Skeletal muscle satellite cell (primary cell): ENCODE data around the gene AIF1. TPM values are rescaled to one million over a fixed set of nuclear protein-coding genes. Genes with fewer than 3 reads are reported as not detected.

Source experiments
- H3K27me3 ChIP-seq: 2 replicates; pipeline ENCODE4 v1.7.0; 2013; ENCODE audit warnings: low read length; ENCODE audit not compliant: control insufficient read depth, insufficient read depth
- H3K36me3 ChIP-seq: 2 replicates; pipeline ENCODE4 v1.7.0; 2013; ENCODE audit warnings: mild to moderate bottlenecking, control low read depth, low read length; ENCODE audit not compliant: insufficient read depth
- H3K4me1 ChIP-seq: 2 replicates; pipeline ENCODE4 v1.7.0; 2013; ENCODE audit warnings: low read length; ENCODE audit not compliant: control insufficient read depth, insufficient read depth
- H3K4me2 ChIP-seq: 2 replicates; pipeline ENCODE4 v1.7.0; 2013; ENCODE audit warnings: mild to moderate bottlenecking, low read length
- H3K4me3 ChIP-seq: 2 replicates; pipeline ENCODE4 v1.7.0; 2013; ENCODE audit warnings: low read length
- H3K9ac ChIP-seq: 2 replicates; pipeline ENCODE4 v1.7.0; 2013; ENCODE audit warnings: mild to moderate bottlenecking, low read depth, low read length, moderate library complexity
- H3K9me3 ChIP-seq: replicated peaks from 2 replicates; pipeline ENCODE4 v1.7.0; 2013; ENCODE audit warnings: mild to moderate bottlenecking, control low read depth, low read length
- small RNA-seq: library from RNA; depleted of rRNA; stranded (forward); fragments of <200 nt; gene quantifications from one replicate; pipeline ENCODE3, GENCODE V24; 2012

AIF1 gene

GRCh38 chr6:31663126-31663960 is 48.3 kb downstream of the AIF1 start:
- H3K4me2 ChIP-seq = peak overlapping the region; percentile 92
- H3K27me3 ChIP-seq = no peaks in the 10 kb centered on the region
- peak overlapping the region; percentile 97 for H3K4me3 ChIP-seq
- peak overlapping the region; percentile 94 for H3K9ac ChIP-seq
- H3K36me3 ChIP-seq = peaks cover 20% of the 10 kb centered on the region
- H3K9me3 ChIP-seq = no peaks in the 10 kb centered on the region
- peaks cover 38% of the 10 kb centered on the region for H3K4me1 ChIP-seq

GRCh38 chr6:31663961-31664789 is 49.1 kb downstream of the AIF1 start:
- no peaks in the 10 kb centered on the region for H3K27me3 ChIP-seq
- peak overlapping the region; percentile 92 for H3K4me2 ChIP-seq
- H3K4me1 ChIP-seq = peaks cover 31% of the 10 kb centered on the region
- no peaks in the 10 kb centered on the region for H3K9me3 ChIP-seq
- H3K36me3 ChIP-seq = peaks cover 26% of the 10 kb centered on the region
- peak overlapping the region; percentile 97 for H3K4me3 ChIP-seq
- H3K9ac ChIP-seq = peak overlapping the region; percentile 94

DNA sequence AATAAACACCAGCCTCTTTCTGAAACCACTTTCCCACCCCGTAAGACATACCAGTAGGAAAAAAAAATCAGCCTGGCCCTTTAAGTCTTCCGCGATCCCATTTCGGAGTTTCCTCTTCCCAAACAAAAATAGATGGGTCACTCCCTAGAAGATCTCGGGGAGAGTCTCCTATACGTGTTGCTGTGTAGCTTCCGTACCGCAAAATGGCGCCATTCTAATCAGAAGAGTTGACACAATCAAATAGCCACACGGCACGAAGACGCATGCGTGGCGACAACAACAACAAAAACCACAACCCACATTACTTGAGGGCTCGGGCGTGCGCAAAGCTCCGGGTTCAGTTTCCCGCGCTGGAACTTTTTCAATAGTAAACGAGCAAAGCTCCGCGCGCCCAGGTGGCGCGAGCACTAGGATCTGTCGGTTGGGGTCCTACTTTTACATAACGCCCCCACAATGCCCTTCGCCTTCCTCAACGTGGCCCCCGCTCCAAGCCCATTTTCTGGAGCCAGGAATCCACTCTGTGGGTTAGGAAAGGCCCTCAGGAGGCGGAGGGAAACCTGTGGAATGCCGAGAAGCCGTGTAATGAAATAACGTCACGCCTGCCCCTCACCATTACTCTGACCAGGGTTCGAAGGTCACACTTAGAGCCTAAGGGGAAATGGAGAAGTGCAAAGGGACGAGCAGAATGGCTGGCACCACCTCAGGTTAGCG is 49.9 kb downstream of the AIF1 start, which contains the start of gene GPANK1:
TSS of gene GPANK1 (minus strand) at position 208 of the 711 bp plus-strand sequence. CDS start 519 bp downstream, outside the sequence.
- peak within 1 kb of the TSS; percentile 92 for H3K4me2 ChIP-seq
- H3K4me3 ChIP-seq = peak within 1 kb of the TSS; percentile 97
- H3K4me1 ChIP-seq = peaks cover 26% of the 10 kb centered on the region
- peaks cover 34% of the 10 kb centered on the region for H3K36me3 ChIP-seq
- peak within 1 kb of the TSS; percentile 94 for H3K9ac ChIP-seq
- H3K9me3 ChIP-seq = no peaks in the 10 kb centered on the region
- H3K27me3 ChIP-seq = no peaks in the 10 kb centered on the region

- H3K9ac ChIP-seq = peak within 1 kb of the TSS; percentile 94
- peaks cover 42% of the 10 kb centered on the region for H3K36me3 ChIP-seq
- H3K4me2 ChIP-seq = peak within 1 kb of the TSS; percentile 92
- H3K4me3 ChIP-seq = peak within 1 kb of the TSS; percentile 97
- H3K27me3 ChIP-seq = no peaks in the 10 kb centered on the region
- peaks cover 26% of the 10 kb centered on the region for H3K4me1 ChIP-seq
- no peaks in the 10 kb centered on the region for H3K9me3 ChIP-seq
Measured at GRCh38 chr6:31665501-31666336, 50.7 kb downstream of the AIF1 start, which contains the start of gene CSNK2B. TSS of gene CSNK2B (plus strand) at chr6:31666080. CDS start at chr6:31666832, 752 bp downstream.

GRCh38 chr6:31666337-31666965 is 51.4 kb downstream of the AIF1 start:
- Histone ChIP-seq H3K4me1 (peaks cover 20% of the 10 kb centered on the region), H3K36me3 (peaks cover 49% of the 10 kb centered on the region), H3K4me3 (peak overlapping the region; percentile 97), H3K27me3 (no peaks in the 10 kb centered on the region), H3K4me2 (peak overlapping the region; percentile 92), H3K9ac (peak overlapping the region; percentile 94), H3K9me3 (no peaks in the 10 kb centered on the region)

Small RNA genes lying within 50 kb of the gene (small RNA-seq; reads per million reads assigned to genes)
- not detected for gene MIR6832
- not detected for gene RF00019
- 486 reads per million, percentile 98 among the genes with 10 or more reads in this experiment for gene SNORA38
- gene UQCRHP1 = not detected
